Measurements from ENCODE around the gene MLLT10.

Gene MLLT10

GRCh38 chr10:21637795-21638194 is 103.8 kb downstream of the MLLT10 start:
- DNase-seq (ENCODE audit: low read depth) = no peak

- DNase-seq (ENCODE audit: low read depth) = no peak
Observed at GRCh38 chr10:21638681-21639080, 104.6 kb downstream of the MLLT10 start.

DNA sequence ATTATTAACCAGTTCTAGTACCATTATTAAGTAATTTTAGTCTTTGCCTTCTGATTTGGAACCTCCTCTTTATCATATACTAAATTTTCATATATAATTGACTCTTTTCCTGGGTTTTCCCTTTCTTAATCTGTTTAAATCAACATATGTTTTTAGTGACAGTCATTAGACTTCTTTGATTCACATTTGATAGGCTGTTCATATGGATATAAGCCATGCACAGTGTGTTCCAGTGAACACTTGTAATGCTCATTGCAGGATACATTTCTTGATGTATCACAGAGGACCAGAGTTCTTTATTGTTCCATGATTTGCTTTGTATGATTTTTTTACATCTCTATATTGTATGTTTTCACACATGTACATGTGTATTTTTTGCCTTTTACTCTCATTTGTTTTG is 114.0 kb downstream of the MLLT10 start:
- DNase-seq (ENCODE audit: low read depth) = no peak

- peak; percentile 37 for DNase-seq (ENCODE audit: low read depth)
Observed at GRCh38 chr10:21649454-21649872, 115.4 kb downstream of the MLLT10 start.

GRCh38 chr10:21650353-21650752 is 116.3 kb downstream of the MLLT10 start:
- DNase-seq (ENCODE audit: low read depth) = no peak

DNA sequence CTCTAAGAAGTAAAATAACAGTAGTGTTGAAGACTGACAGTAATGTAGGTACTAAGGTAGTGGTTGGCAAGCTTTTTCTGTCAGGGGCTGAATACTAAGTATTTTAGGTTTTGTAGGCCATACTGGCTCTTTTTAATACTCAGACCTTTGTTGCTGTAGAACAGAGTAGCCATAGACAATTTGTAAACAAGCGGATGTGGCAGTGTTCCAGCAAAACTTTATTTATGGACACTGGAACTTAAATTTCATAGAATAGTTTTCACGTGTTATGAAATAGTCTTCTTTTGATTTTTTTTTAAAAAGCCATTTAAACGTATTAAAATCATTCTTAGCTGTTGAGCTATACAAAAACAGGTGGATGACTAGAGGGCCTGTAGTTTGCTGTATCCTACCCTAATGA is 121.2 kb downstream of the MLLT10 start:
- no peak for DNase-seq (ENCODE audit: low read depth)

DNA sequence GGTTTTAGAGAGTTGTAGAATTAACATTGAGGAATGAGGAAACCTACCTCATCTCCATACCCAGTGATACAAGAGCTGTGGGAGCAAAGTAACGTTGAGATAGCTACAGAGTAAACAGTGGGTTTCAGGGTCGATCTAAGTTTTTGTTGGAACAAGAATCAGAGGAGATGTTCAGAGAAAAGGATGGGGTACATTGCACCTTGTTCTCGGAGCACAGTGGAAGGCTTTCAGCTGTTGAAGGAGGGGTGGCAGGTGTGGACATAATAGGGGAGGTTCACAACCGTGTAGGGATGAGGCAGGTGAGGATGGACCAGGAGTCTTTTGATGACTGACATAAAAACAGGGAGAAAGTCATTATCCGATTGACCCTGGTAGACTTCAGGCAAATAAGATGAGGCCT is 121.7 kb downstream of the MLLT10 start:
- DNase-seq (ENCODE audit: low read depth) = no peak

DNA sequence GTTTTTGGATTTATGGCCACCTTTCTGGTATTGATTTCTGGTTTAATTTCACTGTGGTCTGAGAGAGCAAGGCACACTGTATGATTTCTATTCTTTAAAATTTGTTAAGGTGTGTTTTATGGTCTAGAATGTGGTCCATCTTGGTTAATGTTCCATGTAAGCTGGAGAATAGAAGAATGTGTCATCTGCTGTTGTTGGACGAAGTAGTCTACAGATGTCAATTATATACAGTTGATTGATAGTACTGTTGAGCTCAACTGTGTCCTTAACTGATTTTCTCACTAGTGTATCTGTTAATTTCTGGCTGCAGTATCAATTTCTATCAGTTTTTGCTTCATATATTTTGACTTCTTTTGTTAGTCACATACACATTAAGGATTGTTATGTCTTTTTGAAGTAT is 127.1 kb downstream of the MLLT10 start:
- no peak for DNase-seq (ENCODE audit: low read depth)

- no peak for DNase-seq (ENCODE audit: low read depth)
Observed at GRCh38 chr10:21661935-21662334, 127.9 kb downstream of the MLLT10 start.

DNA sequence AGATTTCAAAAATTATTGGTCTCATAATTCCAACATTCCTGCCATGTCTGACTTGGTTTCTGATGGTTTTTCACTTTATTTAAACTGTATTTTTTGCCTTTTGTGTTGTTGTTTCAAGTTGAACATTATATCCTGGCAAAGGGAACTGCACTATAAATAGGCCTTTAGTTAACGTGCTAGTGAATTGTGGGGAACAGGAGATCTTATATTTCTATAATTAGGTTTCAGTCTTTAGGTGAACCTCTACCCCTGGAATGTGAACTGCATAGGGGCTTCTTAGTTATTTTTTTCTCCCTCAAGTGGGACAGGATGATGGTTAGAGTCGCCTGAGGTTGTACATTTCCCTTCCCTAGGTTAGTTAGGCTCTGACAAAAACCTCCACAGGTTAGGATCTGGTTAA is 128.6 kb downstream of the MLLT10 start:
- no peak for DNase-seq (ENCODE audit: low read depth)

DNA sequence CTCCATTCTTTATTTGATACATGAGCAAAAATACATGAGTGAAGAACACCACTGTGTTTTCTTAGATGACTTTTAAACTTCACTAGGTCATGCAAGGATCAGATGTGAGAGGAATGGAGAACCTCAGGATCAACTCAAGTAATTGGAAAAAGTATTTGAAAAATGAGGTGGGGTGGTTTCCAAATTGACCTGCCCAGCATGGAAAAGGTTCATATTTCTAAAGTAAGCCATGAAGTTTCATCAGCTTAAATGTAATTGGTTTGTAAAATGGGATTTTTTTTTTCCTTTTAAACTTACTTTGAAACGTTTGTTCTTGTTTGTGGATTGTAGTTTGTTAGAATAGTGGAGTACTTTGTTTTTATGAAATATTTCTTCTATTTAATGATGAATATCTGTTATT is 134.8 kb downstream of the MLLT10 start:
- no peak for DNase-seq (ENCODE audit: low read depth)

DNA sequence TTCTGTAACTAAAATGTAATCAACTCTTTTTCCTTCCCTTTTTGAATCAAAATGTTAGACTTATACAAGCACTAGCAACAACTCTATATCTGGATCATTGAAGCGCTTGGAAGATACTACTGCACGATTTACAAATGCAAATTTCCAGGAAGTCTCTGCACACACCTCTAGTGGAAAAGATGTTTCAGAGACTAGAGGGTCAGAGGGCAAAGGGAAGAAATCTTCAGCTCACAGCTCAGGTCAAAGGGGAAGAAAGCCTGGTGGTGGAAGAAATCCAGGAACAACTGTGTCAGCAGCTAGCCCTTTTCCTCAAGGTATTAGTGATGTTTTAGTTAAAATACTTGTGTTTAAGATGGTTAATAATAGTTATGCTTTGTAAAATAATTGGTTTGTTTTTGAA is 136.4 kb downstream of the MLLT10 start:
- no peak for DNase-seq (ENCODE audit: low read depth)

DNA sequence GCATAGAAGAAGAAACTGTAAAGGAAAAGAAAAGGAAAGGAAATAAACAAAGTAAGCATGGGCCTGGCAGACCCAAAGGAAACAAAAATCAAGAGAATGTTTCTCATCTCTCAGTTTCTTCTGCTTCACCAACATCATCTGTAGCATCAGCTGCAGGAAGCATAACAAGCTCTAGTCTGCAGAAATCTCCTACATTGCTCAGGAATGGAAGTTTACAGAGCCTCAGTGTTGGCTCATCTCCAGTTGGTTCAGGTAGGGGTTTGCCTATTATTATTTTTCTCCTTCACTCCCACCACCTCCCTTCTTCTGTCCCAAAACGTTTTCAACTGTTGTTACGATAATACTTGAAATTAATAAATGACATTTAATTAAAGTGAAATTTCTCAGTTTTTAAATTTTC is 139.6 kb downstream of the MLLT10 start:
- no peak for DNase-seq (ENCODE audit: low read depth)

- DNase-seq (ENCODE audit: low read depth) = peak; percentile 66
Observed at GRCh38 chr10:21675157-21675796, 141.2 kb downstream of the MLLT10 start.

- no peak for DNase-seq (ENCODE audit: low read depth)
Observed at GRCh38 chr10:21677551-21677950, 143.5 kb downstream of the MLLT10 start.

- DNase-seq (ENCODE audit: low read depth) = no peak
Observed at GRCh38 chr10:21681156-21681555, 147.1 kb downstream of the MLLT10 start.

GRCh38 chr10:21687266-21688008 is 153.4 kb downstream of the MLLT10 start:
- DNase-seq (ENCODE audit: low read depth) = peak; percentile 4

- DNase-seq (ENCODE audit: low read depth) = no peak
Observed at GRCh38 chr10:21688009-21688332, 153.9 kb downstream of the MLLT10 start.

DNA sequence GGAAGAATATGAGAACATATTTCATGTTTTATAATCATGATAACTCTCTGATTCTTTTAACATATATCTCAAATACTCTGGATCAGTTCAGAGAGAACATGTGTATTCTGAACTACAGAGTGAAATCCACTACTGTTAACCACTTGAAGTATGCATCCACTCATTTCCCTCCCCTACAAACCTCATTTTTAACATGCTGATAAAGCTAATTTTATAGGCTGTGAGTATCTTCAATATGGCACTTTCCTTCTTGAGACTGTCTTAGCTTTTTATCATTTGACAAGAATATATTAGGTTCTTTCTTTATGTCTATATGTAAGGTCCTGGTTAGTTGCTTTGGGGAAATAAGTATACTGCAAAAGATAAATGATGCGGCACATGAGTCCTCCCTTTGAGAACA is 154.8 kb downstream of the MLLT10 start:
- no peak for DNase-seq (ENCODE audit: low read depth)

GRCh38 chr10:21689881-21690280 is 155.8 kb downstream of the MLLT10 start:
- DNase-seq (ENCODE audit: low read depth) = no peak

GRCh38 chr10:21692916-21693315 is 158.9 kb downstream of the MLLT10 start:
- peak; percentile 3 for DNase-seq (ENCODE audit: low read depth)

DNA sequence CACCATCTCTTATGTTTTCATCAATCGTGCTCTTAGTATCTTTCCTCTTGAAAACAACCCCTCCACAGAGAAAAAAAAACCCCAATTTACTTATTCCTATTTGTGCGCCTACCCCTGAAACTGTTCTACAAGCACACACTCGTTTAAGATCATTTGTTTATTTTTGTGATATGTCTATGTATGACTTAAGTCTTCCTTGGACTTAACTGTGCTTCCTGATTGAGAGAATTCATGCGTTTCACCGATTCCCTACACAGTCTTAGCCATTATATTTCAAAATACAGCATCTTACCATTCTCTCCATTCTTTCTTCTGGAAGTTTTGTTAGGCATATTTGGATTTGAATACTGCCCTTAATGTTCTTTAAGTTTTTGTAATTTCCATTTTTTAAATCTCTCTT is 159.4 kb downstream of the MLLT10 start:
- DNase-seq (ENCODE audit: low read depth) = no peak

GRCh38 chr10:21694631-21695030 is 160.6 kb downstream of the MLLT10 start:
- no peak for DNase-seq (ENCODE audit: low read depth)

- DNase-seq (ENCODE audit: low read depth) = no peak
Observed at GRCh38 chr10:21696302-21696701, 162.3 kb downstream of the MLLT10 start.
